ENCODE data around the gene JMY. TPM values are rescaled to one million over a fixed set of nuclear protein-coding genes. Genes with fewer than 3 reads are reported as not detected.
A peak's percentile ranks its signal among the peaks of the same experiment; 100 is the strongest.

JMY gene
- total and polyA plus RNA-seq, 2 of the 8 experiments (the other 6 are each of a cell fraction or from before 2014, with no cell fraction given) = 2.8 to 13.9 TPM

- Histone ChIP-seq H3K56ac (replicated peaks; ENCODE audit: insufficient read length, low read depth, low read length) (no peak overlapping the region), H3K18ac (ENCODE audit: extremely low read depth, low read length) (no peak overlapping the region), H3K9ac (replicated peaks in 1 of 4; ENCODE audit: extremely low read depth in 1 of 4, low read depth in 3 of 4, low read length in 3 of 4) (peak overlapping the region; percentile 40 to 86 (median 76); a peak in 5 of 7 replicates), H2AK5ac (ENCODE audit: low read depth, low read length) (0 out of 2 replicates have a peak overlapping the region, but pooled peaks have one; percentile 19), H2BK20ac (ENCODE audit: low read length) (no peak overlapping the region), H3K9me3 (ENCODE audit: insufficient read depth in 2 of 2, low read depth in 1 of 2, low read length in 1 of 2) (no peaks in the 10 kb centered on the region), H3K79me2 (ENCODE audit: control insufficient read depth in 1 of 2, insufficient read depth in 2 of 2, low read length in 2 of 2) (peaks cover 0 to 62% of the 10 kb centered on the region in 2 experiments; a peak in 3 of 4 replicates), H3K36me3 (ENCODE audit: control insufficient read depth in 2 of 4, insufficient read depth in 4 of 4, low read length in 3 of 4) (no peaks in the 10 kb centered on the region), H3K27me3 (replicated peaks in 1 of 4; ENCODE audit: control insufficient read depth in 3 of 4, extremely low read depth in 1 of 4, insufficient read depth in 3 of 4, low read length in 3 of 4) (no peaks in the 10 kb centered on the region), H3K4me1 (replicated peaks in 1 of 4; ENCODE audit: control insufficient read depth in 3 of 4, insufficient read depth in 4 of 4, low read length in 3 of 4) (peaks cover 0 to 4% (median 2%) of the 10 kb centered on the region in 4 experiments; a peak in 2 of 7 replicates), H4K5ac (ENCODE audit: insufficient read length, low read depth, low read length) (no peak overlapping the region), H3K79me1 (ENCODE audit: low read depth, low read length) (0 out of 2 replicates have a peak, but pooled peaks cover 4% of the 10 kb centered on the region), H4K91ac (replicated peaks; ENCODE audit: insufficient read length, low read length) (no peak overlapping the region), H4K8ac (ENCODE audit: extremely low read depth, insufficient read depth, low read length) (peak overlapping the region; percentile 69; the same call in 1 of the 2 replicates), H2AFZ (ENCODE audit: low read length) (no peak overlapping the region), H3K23ac (ENCODE audit: insufficient read length) (no peak overlapping the region), H2BK15ac (ENCODE audit: low read length) (no peak overlapping the region), H2BK5ac (ENCODE audit: low read depth, low read length) (0 out of 2 replicates have a peak overlapping the region, but pooled peaks have one; percentile 63), H4K20me1 (replicated peaks in 1 of 2; ENCODE audit: control insufficient read depth in 1 of 2, insufficient read depth in 2 of 2, low read length in 2 of 2) (no peaks in the 10 kb centered on the region), H3K4me2 (ENCODE audit: insufficient read depth in 1 of 2, low read depth in 2 of 2, low read length in 2 of 2) (peak overlapping the region; percentile 88 to 93), H2BK12ac (ENCODE audit: low read depth, low read length) (0 out of 2 replicates have a peak overlapping the region, but pooled peaks have one; percentile 75), H3K4ac (replicated peaks; ENCODE audit: insufficient read length, low read depth, low read length) (no peak overlapping the region), H3K4me3 (ENCODE audit: extremely low read depth in 1 of 4, insufficient read depth in 2 of 4, low read depth in 3 of 4, low read length in 4 of 4) (peak overlapping the region; percentile 70 to 89 (median 83)), H3K27ac (ENCODE audit: low read depth, low read length) (no peak overlapping the region), H3K14ac (ENCODE audit: insufficient read length) (no peak overlapping the region), H3K23me2 (ENCODE audit: low read depth, low read length) (peaks cover 13% of the 10 kb centered on the region), H2BK120ac (replicated peaks; ENCODE audit: low read depth, low read length) (no peak overlapping the region)
- 7% methylated on average over 14 of the region's 14 CpGs; no CpG with 5 or more reads in 1 of the 2 experiments for WGBS, 2 experiments (ENCODE audit: extremely low coverage in 1 of 2, insufficient coverage in 1 of 2, insufficient read length in 1 of 2, insufficient replicate concordance in 2 of 2, low coverage in 1 of 2, low lambda C conversion rate in 2 of 2, missing lambda C conversion rate in 1 of 2)
- ChIA-PET POLR2A (ENCODE audit: partially characterized antibody) (interaction anchor here (0.7 to 2.7 kb wide), 9 partner anchors 9 to 275 kb away, joined by 3 to 17 read pairs (median 4); partner anchors contain the start of gene HOMER1), CTCF (ENCODE audit: partially characterized antibody) (interaction anchor here (0.6 to 2.1 kb wide), 7 partner anchors 17 to 472 kb away, joined by 3 to 20 read pairs (median 3); no protein-coding TSS in a partner anchor)
- FAIRE-seq (no peak), DNase-seq (ENCODE audit: low read depth in 1 of 2, low spot score in 2 of 2) (no peak)
- TF ChIP-seq JUND (IDR thresholded peaks at IDR 0.05; ENCODE audit: low read length) (no peak), SP1 (IDR thresholded peaks at IDR 0.05; ENCODE audit: low read depth, low read length) (no peak)
These were observed 2.0 kb downstream of the JMY start for GRCh38 chr5:79237740-79238560.
